ENCODE measurements around the gene ZNF536. TPM values are rescaled to one million over a fixed set of nuclear protein-coding genes. Genes with fewer than 3 reads are reported as not detected.
"Not testable (repeated sequence)": the region's sequence is repeated elsewhere in the genome, so short reads cannot be mapped to it uniquely, and the experiment has no call there.

Gene ZNF536
- total and polyA plus RNA-seq, 7 experiments from 2014 or later: not detected

- Mint-ChIP-seq H3K36me3 (no peaks in the 10 kb centered on the region), H3K27me3 (peaks cover 6 to 46% (median 15%) of the 10 kb centered on the region in 5 donors), H3K9me3 (peaks cover 0 to 4% (median 1%) of the 10 kb centered on the region in 11 donors), H3K4me3 (no peak overlapping the region), H3K27ac (no peak overlapping the region), H3K4me1 (no peaks in the 10 kb centered on the region)
- Histone ChIP-seq H3K27ac (ENCODE audit: low read depth, low read length) (no peak overlapping the region), H3K27me3 (ENCODE audit: control insufficient read depth in 2 of 2, insufficient read depth in 2 of 2, low read length in 2 of 2) (no peaks in the 10 kb centered on the region), H3K4me1 (ENCODE audit: control insufficient read depth in 2 of 2, insufficient read depth in 2 of 2, low read length in 2 of 2) (no peaks in the 10 kb centered on the region), H3K9me3 (ENCODE audit: control insufficient read depth in 2 of 3, low read length in 3 of 3) (no peaks in the 10 kb centered on the region), H3K4me3 (ENCODE audit: low read length) (no peak overlapping the region), H3K36me3 (ENCODE audit: control insufficient read depth in 2 of 3, insufficient read depth in 3 of 3, low read length in 3 of 3) (no peaks in the 10 kb centered on the region)
- DNase-seq: no peak
- intact Hi-C loops (cut with micrococcal nuclease): no loop called here
- CTCF ChIA-PET: no interaction called here
- ATAC-seq: no peak
- POLR2A ChIA-PET: interaction anchor here (0.8 kb wide), 1 partner anchor 307 kb away, joined by 3 read pairs; no protein-coding TSS in a partner anchor
Observed at GRCh38 chr19:30391554-30392551, 19.7 kb downstream of the ZNF536 start.

- H3K27me3 Mint-ChIP-seq: peaks cover 6 to 44% (median 15%) of the 10 kb centered on the region in 5 donors
- POLR2A ChIA-PET: no interaction called here
- H3K27ac Mint-ChIP-seq: no peak overlapping the region
- intact Hi-C loops (cut with micrococcal nuclease): no loop called here
- H3K9me3 Mint-ChIP-seq: peaks cover 0 to 4% (median 2%) of the 10 kb centered on the region in 11 donors
- no peaks in the 10 kb centered on the region for H3K4me1 ChIP-seq (ENCODE audit: control insufficient read depth in 2 of 2, insufficient read depth in 2 of 2, low read length in 2 of 2)
- H3K4me1 Mint-ChIP-seq: no peaks in the 10 kb centered on the region
- ATAC-seq: no peak
- no peaks in the 10 kb centered on the region for H3K27me3 ChIP-seq (ENCODE audit: control insufficient read depth in 2 of 2, insufficient read depth in 2 of 2, low read length in 2 of 2)
- H3K27ac ChIP-seq (ENCODE audit: low read depth, low read length): no peak overlapping the region
- H3K9me3 ChIP-seq (ENCODE audit: control insufficient read depth in 2 of 3, low read length in 3 of 3): no peaks in the 10 kb centered on the region
- no peaks in the 10 kb centered on the region for H3K36me3 Mint-ChIP-seq
- no peak overlapping the region for H3K4me3 ChIP-seq (ENCODE audit: low read length)
- no peaks in the 10 kb centered on the region for H3K36me3 ChIP-seq (ENCODE audit: control insufficient read depth in 2 of 3, insufficient read depth in 3 of 3, low read length in 3 of 3)
- no peak for DNase-seq
- CTCF ChIA-PET: no interaction called here
- no peak overlapping the region for H3K4me3 Mint-ChIP-seq
Observed at GRCh38 chr19:30393046-30393445, 20.9 kb downstream of the ZNF536 start.

GRCh38 chr19:30393729-30394480 lies 21.7 kb downstream of the ZNF536 start:
- no peaks in the 10 kb centered on the region for H3K36me3 Mint-ChIP-seq
- no peak for ATAC-seq
- no peaks in the 10 kb centered on the region for H3K4me1 Mint-ChIP-seq
- peaks cover 6 to 36% (median 15%) of the 10 kb centered on the region in 5 donors for H3K27me3 Mint-ChIP-seq
- intact Hi-C loops (cut with micrococcal nuclease): no loop called here
- H3K27ac Mint-ChIP-seq: no peak overlapping the region
- no peak for DNase-seq
- Histone ChIP-seq H3K36me3 (ENCODE audit: control insufficient read depth in 2 of 3, insufficient read depth in 3 of 3, low read length in 3 of 3) (no peaks in the 10 kb centered on the region), H3K27me3 (ENCODE audit: control insufficient read depth in 2 of 2, insufficient read depth in 2 of 2, low read length in 2 of 2) (no peaks in the 10 kb centered on the region), H3K9me3 (ENCODE audit: control insufficient read depth in 2 of 3, low read length in 3 of 3) (no peaks in the 10 kb centered on the region), H3K4me1 (ENCODE audit: control insufficient read depth in 2 of 2, insufficient read depth in 2 of 2, low read length in 2 of 2) (no peaks in the 10 kb centered on the region), H3K4me3 (ENCODE audit: low read length) (no peak overlapping the region), H3K27ac (ENCODE audit: low read depth, low read length) (no peak overlapping the region)
- no peak overlapping the region for H3K4me3 Mint-ChIP-seq
- POLR2A ChIA-PET: no interaction called here
- H3K9me3 Mint-ChIP-seq: peaks cover 0 to 7% (median 4%) of the 10 kb centered on the region in 11 donors
- CTCF ChIA-PET: no interaction called here

- no peak overlapping the region for H3K27ac Mint-ChIP-seq
Observed at GRCh38 chr19:30394481-30395151, 22.4 kb downstream of the ZNF536 start.

GRCh38 chr19:30395283-30395682 lies 23.1 kb downstream of the ZNF536 start:
- H3K4me1 Mint-ChIP-seq: no peaks in the 10 kb centered on the region
- ATAC-seq: no peak
- H3K36me3 Mint-ChIP-seq: no peaks in the 10 kb centered on the region
- H3K4me3 Mint-ChIP-seq: no peak overlapping the region
- Histone ChIP-seq H3K4me3 (ENCODE audit: low read length) (no peak overlapping the region), H3K27ac (ENCODE audit: low read depth, low read length) (no peak overlapping the region), H3K9me3 (ENCODE audit: control insufficient read depth in 2 of 3, low read length in 3 of 3) (no peaks in the 10 kb centered on the region), H3K27me3 (ENCODE audit: control insufficient read depth in 2 of 2, insufficient read depth in 2 of 2, low read length in 2 of 2) (no peaks in the 10 kb centered on the region), H3K4me1 (ENCODE audit: control insufficient read depth in 2 of 2, insufficient read depth in 2 of 2, low read length in 2 of 2) (no peaks in the 10 kb centered on the region), H3K36me3 (ENCODE audit: control insufficient read depth in 2 of 3, insufficient read depth in 3 of 3, low read length in 3 of 3) (no peaks in the 10 kb centered on the region)
- intact Hi-C loops (cut with micrococcal nuclease): no loop called here
- H3K27ac Mint-ChIP-seq: no peak overlapping the region
- peaks cover 6 to 26% (median 15%) of the 10 kb centered on the region in 5 donors for H3K27me3 Mint-ChIP-seq
- no peak for DNase-seq
- ChIA-PET POLR2A (no interaction called here), CTCF (no interaction called here)
- peaks cover 0 to 8% (median 2%) of the 10 kb centered on the region in 11 donors for H3K9me3 Mint-ChIP-seq

More at GRCh38 chr19:30394481-30395151, 22.4 kb downstream of the ZNF536 start:
- CTCF ChIA-PET: no interaction called here
- DNase-seq (no peak), ATAC-seq (no peak)
- peaks cover 6 to 31% (median 15%) of the 10 kb centered on the region in 5 donors for H3K27me3 Mint-ChIP-seq
- H3K4me3 Mint-ChIP-seq: no peak overlapping the region
- H3K27me3 ChIP-seq (ENCODE audit: control insufficient read depth in 2 of 2, insufficient read depth in 2 of 2, low read length in 2 of 2): no peaks in the 10 kb centered on the region
- intact Hi-C loops (cut with micrococcal nuclease): no loop called here
- no peak overlapping the region for H3K27ac ChIP-seq (ENCODE audit: low read depth, low read length)
- H3K36me3 Mint-ChIP-seq: no peaks in the 10 kb centered on the region
- H3K4me3 ChIP-seq (ENCODE audit: low read length): no peak overlapping the region
- peaks cover 0 to 8% (median 2%) of the 10 kb centered on the region in 11 donors for H3K9me3 Mint-ChIP-seq
- H3K36me3 ChIP-seq (ENCODE audit: control insufficient read depth in 2 of 3, insufficient read depth in 3 of 3, low read length in 3 of 3): no peaks in the 10 kb centered on the region
- H3K4me1 ChIP-seq (ENCODE audit: control insufficient read depth in 2 of 2, insufficient read depth in 2 of 2, low read length in 2 of 2): no peaks in the 10 kb centered on the region
- no peaks in the 10 kb centered on the region for H3K4me1 Mint-ChIP-seq
- H3K9me3 ChIP-seq (ENCODE audit: control insufficient read depth in 2 of 3, low read length in 3 of 3): no peaks in the 10 kb centered on the region
- POLR2A ChIA-PET: no interaction called here

GRCh38 chr19:30398539-30398938 lies 26.4 kb downstream of the ZNF536 start:
- H3K4me1 ChIP-seq (ENCODE audit: control insufficient read depth in 2 of 2, insufficient read depth in 2 of 2, low read length in 2 of 2); H3K9me3 Mint-ChIP-seq; H3K4me1 Mint-ChIP-seq; POLR2A ChIA-PET; H3K9me3 ChIP-seq (ENCODE audit: control insufficient read depth in 2 of 3, low read length in 3 of 3); H3K27ac ChIP-seq (ENCODE audit: low read depth, low read length); H3K36me3 ChIP-seq (ENCODE audit: control insufficient read depth in 2 of 3, insufficient read depth in 3 of 3, low read length in 3 of 3); CTCF ChIA-PET; H3K27ac Mint-ChIP-seq; intact Hi-C loops (cut with micrococcal nuclease); DNase-seq; H3K4me3 Mint-ChIP-seq; H3K27me3 ChIP-seq (ENCODE audit: control insufficient read depth in 2 of 2, insufficient read depth in 2 of 2, low read length in 2 of 2); H3K36me3 Mint-ChIP-seq; ATAC-seq; H3K4me3 ChIP-seq (ENCODE audit: low read length): not testable (repeated sequence)
- H3K27me3 Mint-ChIP-seq: peaks cover under 1 to 18% (median 9%) of the 10 kb centered on the region in 5 donors
